ENCODE data around the gene CLNK. TPM values are rescaled to one million over a fixed set of nuclear protein-coding genes. Genes with fewer than 3 reads are reported as not detected.

Gene CLNK
- total and polyA plus RNA-seq, 2 donors (not counting 1 experiment from before 2014, with no cell fraction given) = 0.57 to 0.75 TPM

DNA sequence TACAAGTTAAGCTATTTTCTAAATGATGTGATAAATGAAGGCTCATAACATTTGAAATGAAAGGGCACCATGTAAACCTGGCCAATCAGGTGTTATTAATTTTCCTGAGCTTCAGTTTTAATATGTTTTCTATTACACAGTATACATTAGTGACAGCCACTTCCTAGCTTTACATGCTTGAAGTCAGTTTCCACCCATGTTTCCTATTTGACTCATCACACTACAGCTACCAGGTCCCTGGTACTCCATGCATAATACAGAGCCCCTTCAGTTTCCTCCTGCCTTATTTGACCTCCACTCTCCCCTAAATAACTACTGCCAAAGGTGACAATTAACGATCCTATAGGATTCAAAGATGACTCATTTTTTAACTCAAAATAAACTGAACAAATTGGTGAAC is 245.6 kb downstream of the CLNK start:
- peaks cover 0 to 16% (median 13%) of the 10 kb centered on the region in 3 donors for H3K9me3 ChIP-seq (ENCODE audit: control extremely low read depth in 1 of 3, control insufficient read depth in 2 of 3, insufficient read depth in 1 of 3, low read length in 2 of 3)
- H4K20me1 ChIP-seq (ENCODE audit: control insufficient read depth, insufficient read depth, low read length, poor library complexity, severe bottlenecking) = no peaks in the 10 kb centered on the region
- peaks cover 13% of the 10 kb centered on the region for H3K9me3 Mint-ChIP-seq (ENCODE audit: insufficient read depth)
- no peak overlapping the region for H3K9ac ChIP-seq (ENCODE audit: low read length)
- POLR2A ChIA-PET = no interaction called here
- no peak overlapping the region for H3K27ac Mint-ChIP-seq
- H3K4me3 ChIP-seq (ENCODE audit: control extremely low read depth in 1 of 5, extremely low read depth in 1 of 5, insufficient read depth in 1 of 5, low read depth in 2 of 5, low read length in 4 of 5) = no peak overlapping the region
- WGBS (ENCODE audit: insufficient coverage) = no CpG with 5 or more reads among the region's 1 CpG
- no peak overlapping the region for H3K27ac ChIP-seq (ENCODE audit: low read length in 2 of 2)
- CTCF ChIA-PET = no interaction called here
- no peaks in the 10 kb centered on the region for H3K27me3 ChIP-seq (replicated peaks in 1 of 4; ENCODE audit: control extremely low read depth in 1 of 4, control insufficient read depth in 3 of 4, insufficient read depth in 4 of 4, low read length in 3 of 4)
- TF ChIP-seq, protein P1, sequence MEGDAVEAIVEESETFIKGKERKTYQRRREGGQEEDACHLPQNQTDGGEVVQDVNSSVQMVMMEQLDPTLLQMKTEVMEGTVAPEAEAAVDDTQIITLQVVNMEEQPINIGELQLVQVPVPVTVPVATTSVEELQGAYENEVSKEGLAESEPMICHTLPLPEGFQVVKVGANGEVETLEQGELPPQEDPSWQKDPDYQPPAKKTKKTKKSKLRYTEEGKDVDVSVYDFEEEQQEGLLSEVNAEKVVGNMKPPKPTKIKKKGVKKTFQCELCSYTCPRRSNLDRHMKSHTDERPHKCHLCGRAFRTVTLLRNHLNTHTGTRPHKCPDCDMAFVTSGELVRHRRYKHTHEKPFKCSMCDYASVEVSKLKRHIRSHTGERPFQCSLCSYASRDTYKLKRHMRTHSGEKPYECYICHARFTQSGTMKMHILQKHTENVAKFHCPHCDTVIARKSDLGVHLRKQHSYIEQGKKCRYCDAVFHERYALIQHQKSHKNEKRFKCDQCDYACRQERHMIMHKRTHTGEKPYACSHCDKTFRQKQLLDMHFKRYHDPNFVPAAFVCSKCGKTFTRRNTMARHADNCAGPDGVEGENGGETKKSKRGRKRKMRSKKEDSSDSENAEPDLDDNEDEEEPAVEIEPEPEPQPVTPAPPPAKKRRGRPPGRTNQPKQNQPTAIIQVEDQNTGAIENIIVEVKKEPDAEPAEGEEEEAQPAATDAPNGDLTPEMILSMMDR (IDR thresholded peaks at IDR 0.05) = no peak
- no peak for TF ChIP-seq EZH2 (IDR thresholded peaks at IDR 0.05; ENCODE audit: borderline replicate concordance, insufficient read depth, low read depth, low read length, poor library complexity, severe bottlenecking)
- no peak overlapping the region for H3K4me3 Mint-ChIP-seq
- no peak for DNase-seq
- no peak overlapping the region for H3K4me2 ChIP-seq (replicated peaks; ENCODE audit: low read depth, low read length, poor library complexity, severe bottlenecking)
- H3K4me1 ChIP-seq (ENCODE audit: control insufficient read depth in 2 of 2, insufficient read depth in 2 of 2, low read length in 2 of 2) = no peaks in the 10 kb centered on the region
- H3K27me3 Mint-ChIP-seq = no peaks in the 10 kb centered on the region
- intact Hi-C loops (cut with micrococcal nuclease) = no loop called here
- no peaks in the 10 kb centered on the region for H3K4me1 Mint-ChIP-seq
- H2AFZ ChIP-seq (ENCODE audit: insufficient read depth, low read depth, low read length, poor library complexity, severe bottlenecking) = no peak overlapping the region
- H3K79me2 ChIP-seq (ENCODE audit: control insufficient read depth, insufficient read depth, low read length) = no peaks in the 10 kb centered on the region
- ATAC-seq (ENCODE audit: low read depth) = no peak
- H3K36me3 ChIP-seq (replicated peaks in 1 of 2; ENCODE audit: control extremely low read depth in 1 of 2, control insufficient read depth in 1 of 2, extremely low read depth in 1 of 2, insufficient read depth in 2 of 2, low read length in 1 of 2) = no peaks in the 10 kb centered on the region

DNA sequence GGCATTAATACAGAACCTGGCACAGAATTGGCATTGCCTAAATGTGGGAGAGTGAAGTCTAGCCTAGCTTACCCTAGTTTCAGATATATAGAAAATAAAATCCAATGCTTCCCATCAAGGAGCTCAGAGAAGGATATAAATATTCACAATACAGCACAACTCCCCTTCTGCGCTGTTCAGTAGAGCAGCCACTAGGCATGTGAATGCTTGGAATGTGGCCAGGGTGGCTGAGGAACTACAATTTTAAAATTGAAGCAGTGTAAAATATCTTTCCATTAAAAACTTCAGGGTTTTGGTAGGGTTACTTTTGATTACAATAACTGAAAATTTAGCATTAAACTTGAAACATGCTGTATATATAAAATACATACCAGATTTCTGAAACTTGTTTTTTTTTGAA is 246.8 kb downstream of the CLNK start:
- Mint-ChIP-seq H3K27me3 (no peaks in the 10 kb centered on the region), H3K4me3 (no peak overlapping the region), H3K4me1 (no peaks in the 10 kb centered on the region), H3K27ac (no peak overlapping the region), H3K9me3 (ENCODE audit: insufficient read depth) (peaks cover 5% of the 10 kb centered on the region)
- no peak overlapping the region for H3K9ac ChIP-seq (ENCODE audit: low read length)
- no peak for DNase-seq
- CTCF ChIA-PET = no interaction called here
- TF ChIP-seq, protein P1 (IDR thresholded peaks at IDR 0.05) = no peak
- TF ChIP-seq EZH2 (IDR thresholded peaks at IDR 0.05; ENCODE audit: borderline replicate concordance, insufficient read depth, low read depth, low read length, poor library complexity, severe bottlenecking) = no peak
- ATAC-seq (ENCODE audit: low read depth) = no peak
- H3K27ac ChIP-seq (ENCODE audit: low read length in 2 of 2) = no peak overlapping the region
- no peak overlapping the region for H3K4me3 ChIP-seq (ENCODE audit: control extremely low read depth in 1 of 5, extremely low read depth in 1 of 5, insufficient read depth in 1 of 5, low read depth in 2 of 5, low read length in 4 of 5)
- no peak overlapping the region for H2AFZ ChIP-seq (ENCODE audit: insufficient read depth, low read depth, low read length, poor library complexity, severe bottlenecking)
- peaks cover 0 to 6% (median 4%) of the 10 kb centered on the region in 3 donors for H3K9me3 ChIP-seq (ENCODE audit: control extremely low read depth in 1 of 3, control insufficient read depth in 2 of 3, insufficient read depth in 1 of 3, low read length in 2 of 3)
- H3K4me2 ChIP-seq (replicated peaks; ENCODE audit: low read depth, low read length, poor library complexity, severe bottlenecking) = no peak overlapping the region
- no peaks in the 10 kb centered on the region for H4K20me1 ChIP-seq (ENCODE audit: control insufficient read depth, insufficient read depth, low read length, poor library complexity, severe bottlenecking)
- H3K79me2 ChIP-seq (ENCODE audit: control insufficient read depth, insufficient read depth, low read length) = no peaks in the 10 kb centered on the region
- no peaks in the 10 kb centered on the region for H3K36me3 ChIP-seq (replicated peaks in 1 of 2; ENCODE audit: control extremely low read depth in 1 of 2, control insufficient read depth in 1 of 2, extremely low read depth in 1 of 2, insufficient read depth in 2 of 2, low read length in 1 of 2)
- WGBS (ENCODE audit: insufficient coverage) = no CpG with 5 or more reads among the region's 1 CpG
- intact Hi-C loops (cut with micrococcal nuclease) = no loop called here
- POLR2A ChIA-PET = no interaction called here
- H3K4me1 ChIP-seq (ENCODE audit: control insufficient read depth in 2 of 2, insufficient read depth in 2 of 2, low read length in 2 of 2) = no peaks in the 10 kb centered on the region
- no peaks in the 10 kb centered on the region for H3K27me3 ChIP-seq (replicated peaks in 1 of 4; ENCODE audit: control extremely low read depth in 1 of 4, control insufficient read depth in 3 of 4, insufficient read depth in 4 of 4, low read length in 3 of 4)

Other genes with a start within 250 kb of the CLNK start
- gene ZNF518B, start 227.3 kb downstream of the CLNK start, total RNA-seq = 36.0 and 39.8 TPM in 2 replicates
- gene ZNF518B, start 227.3 kb downstream of the CLNK start, polyA plus RNA-seq = 9.1 and 25.5 TPM in 2 replicates

Measured in B cell (primary cell).